Activated naive CD8-positive, alpha-beta T cell (primary cell): ENCODE measurements around the gene ADORA2B.

Experiments used
- H3K27ac Mint-ChIP-seq: one replicate; pipeline ENCODE4 v1.8.0; 2021; ENCODE audit warnings: mixed read lengths
- H3K27me3 Mint-ChIP-seq: one replicate; pipeline ENCODE4 v1.8.0; 2021; ENCODE audit warnings: mixed read lengths
- H3K36me3 Mint-ChIP-seq: one replicate; pipeline ENCODE4 v1.8.0; 2021; ENCODE audit warnings: mixed read lengths
- H3K4me1 Mint-ChIP-seq: one replicate; pipeline ENCODE4 v1.8.0; 2021; ENCODE audit warnings: low read depth, mixed read lengths
- H3K4me3 Mint-ChIP-seq: one replicate; pipeline ENCODE4 v1.8.0; 2021; ENCODE audit warnings: mild to moderate bottlenecking, mixed read lengths
- H3K9me3 Mint-ChIP-seq: one replicate; pipeline ENCODE4 v1.8.0; 2021; ENCODE audit warnings: low read depth, mixed read lengths

The ADORA2B gene

DNA sequence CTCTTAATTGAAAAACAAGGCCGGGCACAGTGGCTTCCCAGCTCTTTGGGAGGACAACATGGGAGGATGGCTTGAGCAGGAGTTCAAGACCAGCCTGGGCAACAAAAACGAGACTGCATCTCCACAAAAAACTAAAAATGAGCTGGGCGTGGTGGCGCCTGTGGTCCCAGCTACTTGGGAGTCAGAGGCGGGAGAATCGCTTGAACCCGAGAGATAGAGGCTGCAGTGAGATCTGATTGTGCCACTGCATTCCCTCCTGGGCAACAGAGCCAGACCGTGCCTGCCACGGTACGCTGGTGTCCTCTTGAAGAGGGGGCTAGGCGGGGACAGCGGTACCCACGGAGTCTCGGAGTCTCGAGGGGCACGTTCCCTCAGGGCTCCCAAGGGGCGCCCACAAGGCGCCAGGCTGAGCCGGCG is 27.9 kb upstream of the ADORA2B start:
- Mint-ChIP-seq H3K27ac (no peak overlapping the region), H3K27me3 (peaks cover 2% of the 10 kb centered on the region), H3K4me3 (no peak overlapping the region), H3K9me3 (peaks cover 3% of the 10 kb centered on the region), H3K36me3 (no peaks in the 10 kb centered on the region), H3K4me1 (no peaks in the 10 kb centered on the region)

DNA sequence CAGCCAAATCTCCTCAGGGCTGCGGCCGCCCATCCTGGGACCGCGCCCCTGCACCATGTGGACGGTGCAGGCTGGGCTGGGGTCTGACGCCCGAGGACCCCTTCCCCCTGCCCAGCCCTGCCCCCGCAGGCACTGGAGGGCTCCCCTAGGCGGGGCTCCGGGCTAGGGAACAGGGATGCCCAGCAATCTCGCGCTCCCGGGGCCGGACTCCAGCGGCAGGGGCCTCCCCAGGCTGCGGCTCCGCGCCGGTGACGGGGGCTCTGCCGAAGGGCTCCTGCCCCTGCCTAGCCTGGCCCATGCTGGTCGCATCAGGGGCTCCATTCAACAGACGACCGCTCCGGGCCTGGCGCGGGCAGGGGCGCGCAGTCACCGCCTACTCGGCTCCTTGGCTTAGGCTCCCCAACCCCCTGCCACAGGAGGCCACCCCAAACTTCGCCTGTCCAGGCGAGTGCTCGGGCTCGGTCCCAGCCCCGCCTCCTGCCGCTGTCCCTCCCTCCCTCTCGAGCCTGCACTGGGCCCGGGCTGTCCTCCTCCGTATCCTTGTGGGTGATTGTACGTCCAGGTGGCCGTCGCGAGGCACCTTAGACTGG is 27.4 kb upstream of the ADORA2B start:
- no peak overlapping the region for H3K4me3 Mint-ChIP-seq
- no peaks in the 10 kb centered on the region for H3K36me3 Mint-ChIP-seq
- H3K27ac Mint-ChIP-seq = no peak overlapping the region
- peaks cover 2% of the 10 kb centered on the region for H3K27me3 Mint-ChIP-seq
- peaks cover 3% of the 10 kb centered on the region for H3K9me3 Mint-ChIP-seq
- no peaks in the 10 kb centered on the region for H3K4me1 Mint-ChIP-seq

DNA sequence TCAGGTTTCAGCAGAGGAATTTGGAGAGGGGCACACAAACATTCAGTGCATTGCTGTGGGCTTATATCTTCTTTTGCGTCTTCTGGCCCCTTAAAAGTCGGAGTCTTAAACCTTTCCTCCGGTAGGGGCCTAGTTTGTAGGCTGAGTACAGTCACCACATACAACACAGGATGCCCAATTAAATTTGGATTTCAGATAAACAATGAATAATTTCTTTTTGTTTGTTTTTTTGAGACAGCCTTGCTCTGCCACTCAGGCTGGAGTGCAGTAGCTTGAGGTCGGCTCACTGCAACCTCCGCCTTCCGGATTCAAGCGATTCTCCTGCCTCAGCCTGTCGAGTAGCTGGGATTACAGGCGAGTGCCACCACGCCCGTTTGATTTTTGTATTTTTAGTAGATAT is 26.7 kb upstream of the ADORA2B start:
- H3K4me3 Mint-ChIP-seq = no peak overlapping the region
- no peaks in the 10 kb centered on the region for H3K36me3 Mint-ChIP-seq
- H3K27me3 Mint-ChIP-seq = peaks cover 2% of the 10 kb centered on the region
- H3K9me3 Mint-ChIP-seq = peaks cover 3% of the 10 kb centered on the region
- no peaks in the 10 kb centered on the region for H3K4me1 Mint-ChIP-seq
- H3K27ac Mint-ChIP-seq = no peak overlapping the region

DNA sequence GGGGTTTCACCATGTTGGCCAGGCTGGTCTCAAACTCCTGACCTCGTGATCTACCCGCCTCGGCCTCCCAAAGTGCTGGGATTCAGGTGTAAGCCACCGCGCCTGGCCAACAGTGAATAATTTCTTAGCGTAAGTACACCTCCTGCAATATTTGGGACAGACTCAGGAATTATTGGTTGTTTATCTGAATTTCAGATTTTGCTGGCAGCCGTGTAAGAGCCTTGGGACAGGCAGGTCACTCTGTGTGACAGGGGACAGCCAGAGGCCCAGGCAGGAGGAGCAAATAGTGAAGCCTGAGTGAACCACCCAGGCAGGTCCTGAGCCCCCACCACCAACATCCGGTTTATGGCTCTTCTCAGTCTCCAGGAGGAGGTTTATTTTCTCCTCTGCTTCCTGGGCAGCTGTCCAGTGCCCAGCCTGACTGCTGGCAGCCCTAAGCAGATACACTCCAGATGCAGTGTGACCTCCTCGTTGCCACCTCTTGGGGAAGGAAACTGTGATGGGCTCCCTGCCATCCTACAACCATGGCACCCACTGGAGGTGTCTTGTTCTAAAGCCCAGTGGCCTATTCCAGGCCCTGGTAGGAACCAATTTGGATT is 26.2 kb upstream of the ADORA2B start:
- H3K4me3 Mint-ChIP-seq = no peak overlapping the region
- peaks cover 3% of the 10 kb centered on the region for H3K9me3 Mint-ChIP-seq
- H3K36me3 Mint-ChIP-seq = no peaks in the 10 kb centered on the region
- no peak overlapping the region for H3K27ac Mint-ChIP-seq
- H3K27me3 Mint-ChIP-seq = peaks cover 2% of the 10 kb centered on the region
- H3K4me1 Mint-ChIP-seq = no peaks in the 10 kb centered on the region

DNA sequence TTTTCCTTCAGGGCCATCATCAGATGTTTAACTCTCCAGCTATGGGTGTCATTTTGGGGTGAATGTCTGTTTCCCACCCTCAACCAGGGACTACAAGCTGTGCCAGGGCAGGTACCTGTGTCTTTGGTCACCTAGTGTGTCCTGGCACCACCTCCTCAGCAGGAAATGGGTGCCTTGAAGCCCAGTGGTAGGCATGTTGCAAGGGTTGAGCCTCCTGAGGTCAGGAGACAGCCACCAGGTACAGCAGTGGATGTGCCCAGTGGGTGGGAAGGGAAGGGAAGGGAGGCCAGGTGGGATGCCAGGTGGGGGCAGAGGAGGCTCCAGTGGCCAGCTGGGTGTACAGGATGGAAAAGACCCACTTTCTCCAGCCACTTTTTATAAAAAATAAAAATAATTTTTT is 25.5 kb upstream of the ADORA2B start:
- H3K4me3 Mint-ChIP-seq = no peak overlapping the region
- H3K27ac Mint-ChIP-seq = no peak overlapping the region
- H3K27me3 Mint-ChIP-seq = peaks cover 2% of the 10 kb centered on the region
- H3K4me1 Mint-ChIP-seq = no peaks in the 10 kb centered on the region
- H3K36me3 Mint-ChIP-seq = no peaks in the 10 kb centered on the region
- peaks cover 3% of the 10 kb centered on the region for H3K9me3 Mint-ChIP-seq

DNA sequence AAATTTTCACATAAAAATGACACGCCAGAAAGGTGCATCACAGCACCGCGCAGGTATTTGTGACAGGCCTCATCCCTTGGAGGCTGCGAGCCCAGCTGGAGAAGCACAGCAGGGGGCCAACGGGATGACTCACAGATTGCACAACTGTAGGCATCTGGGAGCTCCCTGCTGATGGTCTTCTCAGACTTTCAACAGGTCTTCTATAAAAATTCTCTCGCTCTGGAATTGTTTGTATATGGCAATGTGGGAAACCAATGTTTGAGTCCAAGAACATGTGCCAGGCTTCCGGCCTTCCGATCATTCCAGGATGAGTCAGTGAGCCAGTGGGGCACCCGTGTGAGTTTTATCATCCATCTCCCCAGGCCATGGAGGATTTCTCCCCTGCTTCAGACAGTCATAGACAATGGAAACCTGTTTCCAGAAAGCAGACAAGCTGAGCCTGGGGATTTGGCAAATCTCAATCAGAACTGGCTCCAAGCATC is 24.1 kb upstream of the ADORA2B start:
- peaks cover 3% of the 10 kb centered on the region for H3K9me3 Mint-ChIP-seq
- H3K4me1 Mint-ChIP-seq = no peaks in the 10 kb centered on the region
- H3K27ac Mint-ChIP-seq = no peak overlapping the region
- H3K27me3 Mint-ChIP-seq = peaks cover 2% of the 10 kb centered on the region
- no peaks in the 10 kb centered on the region for H3K36me3 Mint-ChIP-seq
- no peak overlapping the region for H3K4me3 Mint-ChIP-seq

DNA sequence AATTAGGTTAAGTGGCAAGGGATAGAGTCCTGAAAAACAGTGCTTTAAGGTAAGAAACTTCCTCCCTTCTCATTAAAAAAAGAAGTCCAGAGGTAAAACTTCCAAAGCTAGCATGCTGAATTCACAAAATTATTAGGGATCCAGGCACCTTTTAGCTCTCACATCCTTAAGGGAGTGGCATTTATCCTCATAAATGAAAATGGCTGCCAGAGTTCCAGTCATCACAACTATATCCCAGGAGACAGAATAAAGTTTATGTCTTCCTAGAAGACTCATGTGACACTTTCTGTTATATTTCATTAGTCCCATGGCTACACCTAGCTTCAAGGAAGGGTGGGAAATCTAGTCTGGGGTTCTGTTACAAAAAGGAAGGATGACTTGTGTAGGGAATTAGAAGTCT is 23.3 kb upstream of the ADORA2B start:
- no peak overlapping the region for H3K4me3 Mint-ChIP-seq
- H3K36me3 Mint-ChIP-seq = no peaks in the 10 kb centered on the region
- peaks cover 3% of the 10 kb centered on the region for H3K9me3 Mint-ChIP-seq

DNA sequence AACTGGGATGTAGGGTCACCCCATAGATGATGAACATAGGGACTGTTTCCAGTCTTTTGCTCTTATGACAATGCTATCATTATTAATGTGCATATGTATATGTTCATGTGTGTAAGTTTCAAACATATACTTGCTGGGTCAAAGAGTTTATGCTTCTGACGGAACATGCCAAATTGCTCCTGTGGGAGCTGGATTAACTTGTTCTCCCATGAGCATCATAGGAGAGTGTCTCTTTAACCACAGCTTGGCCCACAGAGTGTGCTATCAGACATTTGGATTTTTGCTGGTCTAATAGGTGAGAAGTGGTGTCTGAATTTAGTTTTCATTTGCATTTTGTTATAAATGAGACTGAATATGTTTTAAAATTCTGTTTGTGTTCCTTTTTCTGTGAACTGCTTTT is 22.3 kb upstream of the ADORA2B start:
- Mint-ChIP-seq H3K4me1 (no peaks in the 10 kb centered on the region), H3K27me3 (peaks cover 2% of the 10 kb centered on the region), H3K4me3 (no peak overlapping the region), H3K36me3 (no peaks in the 10 kb centered on the region), H3K9me3 (peaks cover 3% of the 10 kb centered on the region), H3K27ac (no peak overlapping the region)

More for the DNA sequence above, 23.3 kb upstream of the ADORA2B start:
- Mint-ChIP-seq H3K27ac (no peak overlapping the region), H3K27me3 (peaks cover 2% of the 10 kb centered on the region), H3K4me1 (no peaks in the 10 kb centered on the region)

DNA sequence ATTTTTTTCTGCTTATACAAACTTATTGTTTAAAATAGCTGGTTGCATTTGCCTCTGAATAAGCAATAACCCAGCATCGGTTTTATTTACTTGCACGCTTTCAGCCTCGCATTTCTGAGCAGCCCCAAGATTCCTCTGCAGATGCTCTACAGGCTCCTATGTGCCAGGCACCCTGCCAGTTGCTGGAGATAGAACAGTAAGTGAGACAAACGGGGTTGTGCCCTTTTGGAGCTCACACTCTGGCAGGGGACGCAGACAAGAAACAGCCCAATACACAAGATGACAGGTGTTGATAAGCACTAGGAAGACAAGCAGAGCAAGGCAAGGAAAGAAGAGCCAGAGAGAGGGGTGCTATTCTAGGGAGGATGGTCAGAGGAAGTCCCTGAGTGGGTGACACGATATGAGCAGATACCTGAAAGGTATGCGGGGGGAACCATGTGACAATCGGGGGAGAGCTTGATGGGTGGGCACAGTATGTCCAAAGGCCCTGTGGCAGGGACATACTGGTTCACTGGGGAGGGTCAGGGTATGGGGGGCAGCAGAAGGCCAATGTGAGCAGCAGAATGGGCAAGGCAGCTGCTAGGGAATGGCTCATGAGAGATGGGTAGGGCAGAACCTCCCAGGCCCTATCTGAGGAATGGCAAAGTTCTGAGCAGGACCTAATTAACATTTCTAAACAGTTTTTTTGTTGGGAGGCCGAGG is 18.7 kb upstream of the ADORA2B start:
- Mint-ChIP-seq H3K4me3 (no peak overlapping the region), H3K27me3 (peaks cover 7% of the 10 kb centered on the region), H3K9me3 (peaks cover 3% of the 10 kb centered on the region), H3K36me3 (no peaks in the 10 kb centered on the region), H3K27ac (no peak overlapping the region), H3K4me1 (no peaks in the 10 kb centered on the region)

DNA sequence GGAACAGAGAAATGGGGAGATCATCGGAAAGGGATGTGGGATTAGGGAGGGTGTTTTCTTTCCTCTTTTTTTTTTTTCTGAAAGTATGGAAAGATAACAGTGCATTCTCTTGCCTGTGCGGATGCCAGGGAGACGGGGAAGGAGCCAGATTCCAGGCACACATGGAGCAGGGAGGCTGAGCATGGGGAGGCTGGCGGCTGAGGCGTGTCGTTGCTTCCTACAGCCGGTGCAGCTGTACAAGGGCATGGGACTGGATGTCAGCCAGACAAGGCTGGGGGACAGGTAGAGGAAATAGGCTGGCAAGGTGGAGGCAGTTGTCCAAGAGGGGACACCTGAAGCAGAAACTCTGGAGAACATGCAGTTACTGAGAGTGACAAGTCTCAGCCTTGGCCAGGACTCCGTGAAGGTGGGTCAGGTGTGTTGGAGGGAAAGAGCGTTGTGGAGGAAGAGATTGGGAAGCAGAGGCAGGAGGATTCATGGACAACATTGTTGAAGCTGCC is 16.6 kb upstream of the ADORA2B start:
- Mint-ChIP-seq H3K27me3 (peaks cover 7% of the 10 kb centered on the region), H3K4me3 (no peak overlapping the region), H3K27ac (no peak overlapping the region), H3K9me3 (no peaks in the 10 kb centered on the region), H3K36me3 (no peaks in the 10 kb centered on the region), H3K4me1 (no peaks in the 10 kb centered on the region)

DNA sequence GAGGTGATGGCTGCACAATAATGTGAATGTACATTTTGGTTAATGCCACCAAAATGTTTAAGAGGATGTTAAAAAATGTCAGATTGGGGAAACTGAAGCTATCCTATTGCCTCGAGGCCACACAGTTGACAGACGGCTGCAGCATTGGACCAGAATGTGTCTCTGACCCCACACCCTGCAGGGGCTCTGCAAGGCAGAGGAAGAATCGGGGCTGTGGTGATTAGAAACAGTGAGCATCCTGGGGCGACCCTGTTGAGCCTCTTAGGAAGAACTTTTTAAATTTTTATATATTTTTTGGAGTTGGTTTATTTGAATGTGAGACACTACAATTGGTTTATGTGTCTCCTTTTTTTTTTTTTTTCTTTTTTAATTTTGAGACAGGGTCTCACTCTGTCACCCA is 15.0 kb upstream of the ADORA2B start:
- no peak overlapping the region for H3K4me3 Mint-ChIP-seq
- H3K4me1 Mint-ChIP-seq = no peaks in the 10 kb centered on the region
- no peaks in the 10 kb centered on the region for H3K9me3 Mint-ChIP-seq
- no peak overlapping the region for H3K27ac Mint-ChIP-seq
- no peaks in the 10 kb centered on the region for H3K36me3 Mint-ChIP-seq
- H3K27me3 Mint-ChIP-seq = peaks cover 7% of the 10 kb centered on the region

DNA sequence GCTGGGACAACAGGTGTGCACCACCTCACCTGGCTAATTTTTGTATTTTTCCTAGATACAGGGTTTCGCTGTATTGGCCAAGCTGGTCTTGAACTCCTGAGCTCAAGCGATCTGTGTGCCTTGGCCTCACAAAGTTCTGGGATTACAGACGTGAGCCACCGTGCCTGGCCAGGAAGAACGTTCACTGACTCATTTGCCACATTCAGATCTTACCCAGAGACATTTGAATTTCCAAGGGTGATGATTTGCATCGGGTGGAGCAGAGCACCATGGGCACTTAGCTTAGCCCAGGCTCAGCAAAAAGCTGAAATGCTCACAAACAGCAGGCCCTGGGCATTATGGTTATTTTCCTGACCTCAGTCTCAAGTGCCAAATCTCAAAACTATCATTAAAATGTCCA is 14.5 kb upstream of the ADORA2B start:
- Mint-ChIP-seq H3K9me3 (no peaks in the 10 kb centered on the region), H3K27me3 (peaks cover 7% of the 10 kb centered on the region)

DNA sequence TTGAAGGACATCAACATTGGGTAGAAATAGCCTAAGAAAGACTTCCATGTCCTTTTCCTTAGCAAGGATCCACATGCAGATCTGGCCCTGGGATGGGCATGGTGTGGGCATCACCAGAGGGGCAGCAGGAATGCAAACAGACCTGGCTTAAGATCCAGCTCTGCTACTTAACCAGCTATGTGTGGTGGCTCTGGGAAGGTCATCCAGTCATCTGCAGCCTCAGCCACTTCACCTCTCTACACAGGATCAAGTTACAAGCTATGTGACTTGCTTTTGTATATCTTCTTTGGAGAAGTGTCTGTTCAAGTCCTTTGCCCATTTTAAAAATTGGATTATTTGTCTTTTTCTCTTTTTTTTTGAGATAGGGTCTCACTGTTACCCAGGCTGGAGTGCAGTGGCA is 13.5 kb upstream of the ADORA2B start:
- H3K36me3 Mint-ChIP-seq = no peaks in the 10 kb centered on the region
- no peaks in the 10 kb centered on the region for H3K4me1 Mint-ChIP-seq
- H3K4me3 Mint-ChIP-seq = no peak overlapping the region
- peaks cover 7% of the 10 kb centered on the region for H3K27me3 Mint-ChIP-seq
- no peak overlapping the region for H3K27ac Mint-ChIP-seq
- no peaks in the 10 kb centered on the region for H3K9me3 Mint-ChIP-seq

More for the DNA sequence above, 14.5 kb upstream of the ADORA2B start:
- Mint-ChIP-seq H3K27ac (no peak overlapping the region), H3K4me1 (no peaks in the 10 kb centered on the region), H3K4me3 (no peak overlapping the region), H3K36me3 (no peaks in the 10 kb centered on the region)

DNA sequence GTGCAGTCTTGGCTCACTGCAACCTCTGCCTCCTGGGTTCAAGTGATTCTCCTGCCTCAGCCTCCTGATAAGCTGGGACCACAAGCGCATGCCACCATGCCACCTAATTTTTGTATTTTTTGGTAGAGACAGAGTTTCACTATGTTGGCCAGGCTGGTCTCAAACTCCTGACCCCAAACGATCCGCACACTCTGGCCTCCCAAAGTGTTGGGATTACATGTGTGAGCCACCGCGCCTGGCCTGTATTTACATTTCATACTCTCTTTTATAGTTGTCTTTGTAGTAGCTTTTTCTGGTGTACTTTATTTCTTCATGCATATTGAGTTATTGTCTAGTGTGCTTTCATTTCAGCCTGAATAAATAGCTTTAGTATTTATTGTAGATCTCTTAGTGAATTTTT is 10.1 kb upstream of the ADORA2B start:
- no peaks in the 10 kb centered on the region for H3K9me3 Mint-ChIP-seq
- peaks cover 1% of the 10 kb centered on the region for H3K27me3 Mint-ChIP-seq
- H3K27ac Mint-ChIP-seq = no peak overlapping the region
- peaks cover 2% of the 10 kb centered on the region for H3K36me3 Mint-ChIP-seq
- H3K4me1 Mint-ChIP-seq = no peaks in the 10 kb centered on the region
- H3K4me3 Mint-ChIP-seq = no peak overlapping the region

DNA sequence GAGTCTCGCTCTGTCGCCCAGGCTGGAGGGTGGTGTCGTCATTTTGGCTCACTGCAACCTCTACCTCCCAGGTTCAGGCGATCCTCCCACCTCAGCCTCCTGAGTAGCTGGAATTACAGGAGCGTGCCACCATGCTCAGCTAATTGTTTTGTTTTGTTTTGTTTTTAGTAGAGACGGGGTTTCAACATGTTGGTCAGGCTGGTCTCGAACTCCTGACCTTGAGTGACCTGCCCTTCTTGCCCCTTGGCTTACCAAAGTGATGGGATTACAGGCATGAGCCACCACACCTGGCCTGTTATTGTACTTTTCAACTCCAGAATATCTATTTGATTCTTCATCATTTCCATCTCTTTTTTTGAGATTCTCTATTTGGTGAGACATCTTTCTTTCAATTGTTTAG is 9.0 kb upstream of the ADORA2B start:
- H3K4me3 Mint-ChIP-seq = no peak overlapping the region
- H3K9me3 Mint-ChIP-seq = no peaks in the 10 kb centered on the region
- no peaks in the 10 kb centered on the region for H3K4me1 Mint-ChIP-seq
- no peak overlapping the region for H3K27ac Mint-ChIP-seq
- H3K36me3 Mint-ChIP-seq = peaks cover 2% of the 10 kb centered on the region
- peaks cover 1% of the 10 kb centered on the region for H3K27me3 Mint-ChIP-seq
